Ishikawa (cell line): ENCODE measurements around the gene ZNF629.

Source experiments
- CEBPB ChIP-seq: IDR thresholded peaks from 2 replicates; pipeline ENCODE4 v1.6.1; 2012
- CREB1 ChIP-seq: IDR thresholded peaks from 2 replicates; pipeline ENCODE4 v1.6.1; 2012; ENCODE audit warnings: low read depth
- EP300 ChIP-seq: IDR thresholded peaks from 2 replicates; pipeline ENCODE4 v1.6.1; 2012; ENCODE audit warnings: borderline replicate concordance
- FOXM1 ChIP-seq: IDR thresholded peaks from 2 replicates; pipeline ENCODE4 v1.6.1; 2012; ENCODE audit warnings: low read depth, borderline replicate concordance
- TAF1 ChIP-seq: IDR thresholded peaks from 2 replicates; pipeline ENCODE4 v1.6.1; 2012; ENCODE audit warnings: low read depth, mild to moderate bottlenecking
- TEAD4 ChIP-seq: IDR thresholded peaks from 2 replicates; pipeline ENCODE4 v1.6.1; 2012
- YY1 ChIP-seq: IDR thresholded peaks from 2 replicates; pipeline ENCODE4 v1.6.1; 2012; ENCODE audit warnings: low read depth
- TF ChIP-seq, protein P1 (sequence below): IDR thresholded peaks from 2 replicates; pipeline ENCODE4 v1.6.1; 2012
- TF ChIP-seq, protein P2 (sequence below): IDR thresholded peaks from 2 replicates; pipeline ENCODE4 v1.6.1; 2012; ENCODE audit warnings: low read depth, mild to moderate bottlenecking
- TF ChIP-seq, protein P3 (sequence below): IDR thresholded peaks from 2 replicates; pipeline ENCODE4 v1.6.1; 2012

DNA sequence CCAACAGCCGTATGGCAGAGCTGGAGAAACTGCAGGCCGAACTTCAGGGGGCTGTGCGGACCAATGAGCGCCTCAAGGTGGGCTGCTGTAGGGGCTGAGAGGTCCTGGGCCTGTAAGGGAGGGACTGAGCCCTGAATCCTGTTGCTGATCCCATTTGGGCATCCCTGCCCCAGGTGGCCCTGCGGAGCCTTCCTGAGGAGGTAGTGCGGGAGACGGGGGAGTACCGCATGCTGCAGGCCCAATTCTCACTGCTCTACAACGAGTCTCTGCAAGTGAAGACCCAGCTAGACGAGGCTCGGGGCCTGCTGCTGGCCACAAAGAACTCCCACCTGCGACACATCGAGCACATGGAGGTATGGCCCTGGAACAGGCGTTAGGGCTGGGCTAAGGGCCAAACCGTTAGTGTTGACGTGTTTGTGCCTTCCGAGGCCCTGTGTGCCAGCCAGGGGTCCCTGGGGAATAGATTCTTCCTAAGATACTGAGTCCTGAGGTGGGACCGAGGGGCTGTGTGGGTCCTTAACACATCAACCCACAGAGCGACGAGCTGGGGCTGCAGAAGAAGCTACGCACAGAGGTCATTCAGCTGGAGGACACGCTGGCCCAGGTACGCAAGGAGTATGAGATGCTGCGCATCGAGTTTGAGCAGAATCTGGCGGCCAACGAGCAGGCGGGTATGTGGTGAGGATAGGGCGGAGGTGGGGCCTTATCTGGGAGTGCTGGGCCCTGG lies 20.6 kb downstream of the ZNF629 start:
- TF ChIP-seq, protein P1, sequence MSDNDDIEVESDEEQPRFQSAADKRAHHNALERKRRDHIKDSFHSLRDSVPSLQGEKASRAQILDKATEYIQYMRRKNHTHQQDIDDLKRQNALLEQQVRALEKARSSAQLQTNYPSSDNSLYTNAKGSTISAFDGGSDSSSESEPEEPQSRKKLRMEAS, result no peak
- TF ChIP-seq, protein P2, sequence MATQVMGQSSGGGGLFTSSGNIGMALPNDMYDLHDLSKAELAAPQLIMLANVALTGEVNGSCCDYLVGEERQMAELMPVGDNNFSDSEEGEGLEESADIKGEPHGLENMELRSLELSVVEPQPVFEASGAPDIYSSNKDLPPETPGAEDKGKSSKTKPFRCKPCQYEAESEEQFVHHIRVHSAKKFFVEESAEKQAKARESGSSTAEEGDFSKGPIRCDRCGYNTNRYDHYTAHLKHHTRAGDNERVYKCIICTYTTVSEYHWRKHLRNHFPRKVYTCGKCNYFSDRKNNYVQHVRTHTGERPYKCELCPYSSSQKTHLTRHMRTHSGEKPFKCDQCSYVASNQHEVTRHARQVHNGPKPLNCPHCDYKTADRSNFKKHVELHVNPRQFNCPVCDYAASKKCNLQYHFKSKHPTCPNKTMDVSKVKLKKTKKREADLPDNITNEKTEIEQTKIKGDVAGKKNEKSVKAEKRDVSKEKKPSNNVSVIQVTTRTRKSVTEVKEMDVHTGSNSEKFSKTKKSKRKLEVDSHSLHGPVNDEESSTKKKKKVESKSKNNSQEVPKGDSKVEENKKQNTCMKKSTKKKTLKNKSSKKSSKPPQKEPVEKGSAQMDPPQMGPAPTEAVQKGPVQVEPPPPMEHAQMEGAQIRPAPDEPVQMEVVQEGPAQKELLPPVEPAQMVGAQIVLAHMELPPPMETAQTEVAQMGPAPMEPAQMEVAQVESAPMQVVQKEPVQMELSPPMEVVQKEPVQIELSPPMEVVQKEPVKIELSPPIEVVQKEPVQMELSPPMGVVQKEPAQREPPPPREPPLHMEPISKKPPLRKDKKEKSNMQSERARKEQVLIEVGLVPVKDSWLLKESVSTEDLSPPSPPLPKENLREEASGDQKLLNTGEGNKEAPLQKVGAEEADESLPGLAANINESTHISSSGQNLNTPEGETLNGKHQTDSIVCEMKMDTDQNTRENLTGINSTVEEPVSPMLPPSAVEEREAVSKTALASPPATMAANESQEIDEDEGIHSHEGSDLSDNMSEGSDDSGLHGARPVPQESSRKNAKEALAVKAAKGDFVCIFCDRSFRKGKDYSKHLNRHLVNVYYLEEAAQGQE, result no peak
- TF ChIP-seq TAF1 (no peak), TEAD4 (no peak), EP300 (no peak), CEBPB (no peak), CREB1 (no peak), YY1 (no peak), FOXM1 (no peak)
- TF ChIP-seq, protein P3, sequence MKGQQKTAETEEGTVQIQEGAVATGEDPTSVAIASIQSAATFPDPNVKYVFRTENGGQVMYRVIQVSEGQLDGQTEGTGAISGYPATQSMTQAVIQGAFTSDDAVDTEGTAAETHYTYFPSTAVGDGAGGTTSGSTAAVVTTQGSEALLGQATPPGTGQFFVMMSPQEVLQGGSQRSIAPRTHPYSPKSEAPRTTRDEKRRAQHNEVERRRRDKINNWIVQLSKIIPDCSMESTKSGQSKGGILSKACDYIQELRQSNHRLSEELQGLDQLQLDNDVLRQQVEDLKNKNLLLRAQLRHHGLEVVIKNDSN, result no peak
